KG1 (cell line): Measurements from ENCODE around the gene CISD3.

Source experiments
- DNase-seq: peaks from one replicate; lab custom pipeline; 2025; lab: John Stamatoyannopoulos, UW

Gene CISD3

DNA sequence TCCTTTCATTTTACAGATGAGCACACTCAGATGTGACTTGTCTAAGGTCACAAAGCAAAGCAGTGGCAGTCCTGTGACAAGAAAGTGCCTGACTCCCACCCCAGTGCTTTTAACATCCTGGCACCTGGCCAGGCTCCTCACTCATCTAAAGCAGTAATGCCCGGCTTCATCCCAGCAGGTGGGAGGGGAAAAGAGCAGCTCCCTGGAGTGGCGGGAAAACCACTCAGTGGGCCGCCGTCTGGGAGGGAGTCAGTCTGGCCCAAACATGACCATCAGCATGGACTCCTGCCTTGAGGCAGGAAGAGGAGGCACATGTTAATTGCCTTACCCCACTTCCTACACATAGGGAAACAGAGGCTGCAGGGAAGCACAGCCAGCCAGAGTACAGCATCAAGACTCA lies 15.4 kb downstream of the CISD3 start:
- DNase-seq, result no peak

DNA sequence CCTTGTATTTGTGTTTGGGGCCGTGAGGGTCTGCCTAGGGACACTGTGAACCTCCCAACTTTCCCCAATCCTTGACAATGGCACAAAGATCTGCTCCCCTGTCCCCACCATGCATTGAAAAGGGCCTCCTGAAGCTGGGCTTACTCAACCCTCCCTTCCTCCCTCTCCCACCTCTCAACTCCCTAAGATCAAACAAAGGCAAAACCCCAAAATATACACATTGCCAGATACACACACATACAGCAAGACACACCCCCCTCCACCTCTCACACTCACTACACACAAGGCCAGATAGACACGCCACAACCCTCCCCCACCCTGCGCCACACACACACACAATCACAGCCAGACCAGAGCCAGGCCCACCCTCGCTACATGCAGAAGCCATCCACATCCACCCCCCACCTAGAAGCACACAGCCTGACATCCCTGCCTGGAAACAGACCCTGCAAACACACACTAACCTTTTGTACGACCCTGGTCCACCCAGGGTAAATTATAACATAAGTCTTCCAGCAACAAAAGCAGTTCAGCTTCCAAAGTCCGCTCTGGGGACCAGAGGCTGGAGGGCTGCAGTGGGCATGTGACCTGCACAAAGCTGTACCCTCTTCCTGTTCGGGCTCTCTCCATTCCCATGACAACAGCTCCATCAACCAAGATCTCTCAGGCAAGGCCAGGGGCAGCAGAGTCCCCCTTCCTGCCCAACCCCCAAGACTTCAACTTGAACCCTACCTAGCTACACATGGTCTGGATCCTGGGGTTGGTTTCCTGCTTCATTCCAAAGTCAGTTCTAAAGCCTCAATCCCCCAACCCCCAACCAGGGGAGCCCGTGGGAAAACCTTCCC lies 16.1 kb downstream of the CISD3 start:
- DNase-seq, result no peak

DNA sequence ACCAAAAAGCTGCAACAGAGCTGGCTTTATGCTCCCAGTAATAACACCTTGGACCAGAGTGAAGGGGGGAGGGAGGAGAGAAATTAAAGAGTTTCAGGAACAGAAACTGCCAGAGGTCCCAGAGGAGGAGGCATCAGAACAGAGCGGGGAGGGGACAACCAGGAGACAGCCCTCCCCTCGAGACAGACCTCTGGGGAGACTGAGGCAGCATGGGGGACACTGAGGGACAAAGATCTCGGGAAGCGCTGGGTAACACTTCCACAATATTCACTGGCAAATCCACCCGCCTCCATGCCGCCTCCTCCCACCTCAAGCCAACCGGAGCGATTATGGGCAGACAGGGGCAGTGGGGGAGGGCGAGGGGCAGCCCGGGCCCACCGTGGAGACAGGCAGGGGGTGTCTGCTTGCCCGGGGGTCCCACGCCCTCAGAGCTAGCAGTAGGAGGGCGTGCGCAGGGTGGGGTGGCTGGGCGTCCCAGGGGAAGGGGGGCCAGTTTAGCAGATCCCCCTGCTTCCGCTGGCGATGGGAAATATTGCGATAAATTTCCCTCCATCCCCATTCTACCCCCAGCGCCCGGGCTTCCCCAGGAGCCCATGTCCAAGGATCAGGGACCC lies 16.8 kb downstream of the CISD3 start:
- no peak for DNase-seq

DNA sequence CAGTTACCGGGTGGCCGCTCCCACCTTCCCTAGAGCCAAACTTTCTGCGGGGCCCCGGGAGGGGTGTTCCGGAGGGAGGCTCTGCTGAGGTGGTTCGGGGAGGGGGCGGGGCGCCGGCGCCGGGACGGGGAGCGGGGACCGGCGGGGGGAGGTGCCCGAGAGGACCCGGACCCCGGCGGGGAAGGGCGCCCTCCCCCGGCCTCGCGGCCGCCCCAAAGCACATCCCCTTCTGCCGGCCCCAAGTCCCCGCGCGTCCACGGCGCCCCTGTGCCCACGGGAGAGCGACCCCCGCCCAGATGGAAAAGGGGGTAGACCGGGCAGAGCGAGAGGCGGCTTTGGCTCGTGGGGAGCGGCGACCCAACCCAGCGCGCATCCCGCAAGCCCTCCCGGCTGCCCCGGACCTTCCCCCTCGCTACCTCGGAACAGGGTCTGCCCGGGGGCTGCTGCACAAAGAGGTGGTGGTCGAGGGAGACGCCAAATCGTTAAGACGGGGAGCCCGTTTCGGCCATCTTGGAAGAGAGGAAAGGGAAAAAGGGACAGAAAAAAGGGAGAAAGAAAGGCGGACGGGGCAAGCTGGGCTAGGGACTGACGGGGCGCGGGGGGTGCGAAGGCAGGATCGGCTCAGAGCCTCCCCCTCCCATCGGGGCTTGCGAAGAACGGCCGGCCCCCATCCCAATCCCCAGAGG lies 17.5 kb downstream of the CISD3 start:
- DNase-seq, result no peak

DNA sequence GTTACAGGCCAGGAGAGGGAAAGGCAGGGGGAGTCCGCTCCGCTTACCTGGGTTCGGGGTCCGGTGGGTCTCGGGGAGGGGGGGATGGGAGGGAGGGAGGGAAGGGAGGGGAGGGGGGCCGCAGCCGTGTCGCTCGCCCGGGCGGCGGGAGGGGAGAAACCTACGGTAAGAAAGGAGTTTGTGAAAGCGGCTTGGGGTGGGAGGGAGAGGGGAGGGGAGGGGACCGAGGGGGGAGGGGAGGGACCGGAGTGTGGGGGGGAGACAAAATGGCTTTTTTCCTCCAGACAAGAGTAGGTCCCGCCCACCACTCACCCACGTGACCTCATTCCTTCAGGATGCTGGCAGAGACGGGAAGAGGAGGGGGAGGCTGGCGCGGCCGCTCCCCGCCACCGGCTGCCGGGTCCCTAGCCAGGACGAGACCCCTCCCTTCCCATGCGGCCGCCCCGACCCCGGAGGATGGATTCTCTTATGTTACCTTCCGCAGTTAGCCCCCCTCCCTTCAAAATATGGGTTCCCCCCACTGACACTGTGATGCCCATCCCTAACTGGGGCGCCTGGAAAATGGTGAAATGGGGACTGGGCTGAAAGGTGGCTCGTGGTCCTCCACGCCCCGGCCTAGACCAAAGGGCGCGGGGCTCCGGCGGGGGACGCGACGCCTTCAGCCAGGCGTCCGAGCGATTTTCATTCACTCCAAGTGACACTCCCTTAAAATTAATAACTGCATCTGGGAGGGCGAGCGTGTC lies 18.2 kb downstream of the CISD3 start, which contains the start of gene PCGF2:
PCGF2 (minus strand) TSS at position 188 of the 743 bp plus-strand sequence. CDS start 7,934 bp downstream, outside the sequence.
- no peak for DNase-seq

DNA sequence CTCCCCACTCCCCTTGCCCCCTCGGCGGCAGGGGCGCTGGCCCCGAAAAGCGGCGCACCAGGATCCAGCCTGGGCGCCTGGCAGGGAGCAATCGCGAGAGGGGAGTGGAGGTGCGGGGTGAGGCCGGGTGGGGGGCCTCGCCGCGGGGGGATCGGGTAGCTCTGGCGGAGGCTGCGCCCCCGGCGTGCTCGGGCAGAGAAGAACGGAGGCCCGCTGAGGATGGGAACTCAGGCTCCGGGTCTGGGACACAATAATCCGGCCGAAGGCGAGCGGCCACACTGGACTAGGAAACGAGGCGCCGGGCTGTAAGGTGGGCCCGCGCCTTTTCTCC lies 18.7 kb downstream of the CISD3 start:
- no peak for DNase-seq

DNA sequence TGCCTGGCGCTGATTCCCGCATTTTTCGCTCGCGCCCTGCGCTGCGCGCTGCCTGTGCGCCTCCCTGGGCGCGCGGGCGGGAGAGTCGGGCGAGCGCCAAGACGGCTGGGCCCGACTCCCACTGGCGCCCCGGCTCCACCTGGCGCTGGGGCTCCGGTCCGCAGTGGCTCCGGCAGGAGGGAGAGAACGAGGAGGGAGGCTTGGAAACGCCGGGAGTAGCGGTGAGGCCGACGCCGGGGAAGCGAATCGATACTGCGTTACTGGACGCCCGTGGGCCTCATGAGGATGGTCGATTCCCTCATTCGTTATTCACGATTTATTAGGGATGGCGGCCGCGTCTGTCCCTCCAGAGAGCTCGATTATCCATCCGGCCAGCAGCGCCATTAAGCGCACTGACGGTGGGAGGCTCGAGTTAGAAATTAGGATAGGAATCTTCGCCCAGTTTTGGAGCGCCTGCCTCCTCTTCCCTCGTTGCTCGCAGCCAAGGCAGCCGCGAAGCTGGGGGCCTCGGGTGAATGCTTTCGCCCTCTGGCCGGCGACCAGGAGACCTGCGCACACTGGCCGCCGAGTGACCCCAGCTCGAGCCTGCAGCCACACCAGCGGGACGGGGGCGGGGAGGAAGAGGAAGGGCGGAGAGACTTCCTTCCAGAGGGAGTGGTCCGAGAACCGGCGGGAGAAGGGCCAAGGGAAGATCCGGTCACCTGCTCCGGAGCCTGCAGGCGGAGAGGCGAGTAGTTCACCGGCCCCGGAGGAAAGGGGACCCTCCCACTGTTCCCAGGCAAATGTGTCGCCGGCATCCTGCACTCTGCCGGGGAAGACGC lies 19.3 kb downstream of the CISD3 start:
- no peak for DNase-seq

DNA sequence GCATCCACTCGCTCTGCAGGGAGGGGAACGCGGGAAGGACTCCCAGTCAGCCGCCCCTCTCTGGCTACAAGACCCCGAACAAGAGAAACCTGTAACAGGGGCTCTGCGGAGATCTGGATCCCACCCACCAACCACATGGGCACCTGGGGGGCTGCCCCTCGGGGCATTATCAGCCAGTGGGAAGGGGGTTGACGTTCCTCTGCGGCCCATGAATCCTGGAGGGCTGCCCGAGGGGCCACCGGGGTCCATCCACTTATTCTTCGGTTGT lies 19.8 kb downstream of the CISD3 start:
- no peak for DNase-seq

DNA sequence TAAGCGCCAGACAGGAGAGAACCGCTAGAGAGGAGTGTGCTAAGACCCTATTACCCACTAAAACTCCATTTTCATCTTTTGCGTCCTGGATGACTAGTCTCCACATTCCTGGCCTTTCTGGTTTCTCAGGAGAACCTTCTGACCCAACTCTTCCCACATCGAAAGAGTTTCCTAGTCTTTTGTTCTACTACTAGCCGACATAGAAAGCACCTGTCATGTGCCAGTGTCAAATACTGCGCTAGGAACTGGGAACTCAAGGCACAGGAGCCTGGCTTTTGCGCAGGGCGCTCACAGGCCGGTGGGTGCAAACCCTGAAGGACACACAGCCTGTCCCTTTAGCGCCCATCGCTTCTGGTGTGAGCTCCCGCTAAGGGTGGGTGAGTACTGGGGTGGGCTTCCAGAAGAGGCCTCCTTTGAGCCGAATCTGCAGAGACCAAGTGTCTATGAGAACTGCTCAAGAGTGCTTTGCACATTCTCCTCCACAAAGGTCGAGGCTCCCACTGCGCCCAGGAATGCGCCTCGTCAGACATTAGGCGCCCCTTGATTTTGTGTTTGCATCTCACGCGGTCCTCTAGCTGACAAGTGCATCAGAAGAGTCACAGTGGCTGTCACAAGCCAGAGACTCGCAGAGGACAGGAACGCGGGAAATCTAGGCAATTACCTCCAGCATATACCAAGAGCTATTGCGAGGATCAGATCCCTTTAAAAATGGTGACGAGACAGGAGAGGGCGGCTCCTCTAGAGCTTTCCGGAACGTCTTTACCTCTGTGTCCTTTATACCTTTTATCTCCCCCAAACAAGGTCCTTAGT lies 20.4 kb downstream of the CISD3 start:
- DNase-seq, result no peak

DNA sequence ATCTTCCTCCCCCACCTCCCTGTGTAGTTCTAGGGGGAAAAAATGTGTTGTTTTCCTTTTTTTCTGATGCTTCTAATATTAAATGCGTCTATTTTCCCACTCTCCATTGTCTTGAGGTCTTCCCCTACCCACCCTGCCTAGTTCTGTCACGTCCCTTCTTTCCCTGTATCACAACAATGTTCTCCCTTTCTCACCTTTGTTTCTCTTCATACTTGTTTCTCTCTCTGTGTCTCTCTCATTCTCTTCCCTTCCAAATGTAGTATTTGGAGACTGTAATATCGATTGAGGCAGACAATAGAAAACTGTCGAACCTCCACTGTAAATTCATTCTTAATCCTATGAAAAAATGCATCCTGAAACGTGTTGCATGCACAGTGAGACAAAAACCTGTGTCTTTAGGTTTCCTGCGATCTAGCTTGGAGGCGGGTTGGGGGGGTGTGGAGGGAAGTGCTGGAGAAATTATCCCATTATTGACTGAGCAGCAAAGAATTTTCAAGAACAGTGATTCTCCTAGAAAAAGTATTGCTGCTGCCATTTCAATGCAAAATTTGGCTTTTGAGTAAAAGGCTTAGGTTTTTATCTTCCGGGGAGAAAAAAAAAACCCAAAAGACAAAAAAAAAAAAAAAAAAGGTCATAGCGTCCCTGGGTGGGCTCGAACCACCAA lies 21.1 kb downstream of the CISD3 start:
- no peak for DNase-seq

DNA sequence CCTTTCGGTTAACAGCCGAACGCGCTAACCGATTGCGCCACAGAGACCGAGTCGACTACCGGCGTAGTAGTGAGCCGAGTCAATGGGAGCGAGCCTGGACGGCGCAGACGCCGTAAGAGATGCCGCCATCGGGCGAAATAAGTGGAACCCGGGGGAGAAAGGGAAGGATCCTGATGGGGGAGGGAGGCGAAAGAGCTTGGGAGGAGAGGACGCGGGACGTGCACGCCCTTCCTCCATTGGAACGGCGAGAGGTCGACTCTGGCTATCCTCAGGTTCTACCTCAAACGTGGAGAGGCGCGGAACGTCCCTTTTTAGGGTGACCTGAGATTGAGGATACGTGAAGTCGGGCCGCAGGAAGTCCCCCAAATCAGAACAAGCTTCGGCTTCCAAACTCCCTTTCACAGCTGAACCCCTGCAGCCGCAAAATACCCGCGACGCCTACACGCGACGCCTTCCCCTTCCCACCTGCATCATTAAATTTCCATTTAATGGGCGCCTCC lies 21.7 kb downstream of the CISD3 start:
- peak; percentile 84 for DNase-seq

DNA sequence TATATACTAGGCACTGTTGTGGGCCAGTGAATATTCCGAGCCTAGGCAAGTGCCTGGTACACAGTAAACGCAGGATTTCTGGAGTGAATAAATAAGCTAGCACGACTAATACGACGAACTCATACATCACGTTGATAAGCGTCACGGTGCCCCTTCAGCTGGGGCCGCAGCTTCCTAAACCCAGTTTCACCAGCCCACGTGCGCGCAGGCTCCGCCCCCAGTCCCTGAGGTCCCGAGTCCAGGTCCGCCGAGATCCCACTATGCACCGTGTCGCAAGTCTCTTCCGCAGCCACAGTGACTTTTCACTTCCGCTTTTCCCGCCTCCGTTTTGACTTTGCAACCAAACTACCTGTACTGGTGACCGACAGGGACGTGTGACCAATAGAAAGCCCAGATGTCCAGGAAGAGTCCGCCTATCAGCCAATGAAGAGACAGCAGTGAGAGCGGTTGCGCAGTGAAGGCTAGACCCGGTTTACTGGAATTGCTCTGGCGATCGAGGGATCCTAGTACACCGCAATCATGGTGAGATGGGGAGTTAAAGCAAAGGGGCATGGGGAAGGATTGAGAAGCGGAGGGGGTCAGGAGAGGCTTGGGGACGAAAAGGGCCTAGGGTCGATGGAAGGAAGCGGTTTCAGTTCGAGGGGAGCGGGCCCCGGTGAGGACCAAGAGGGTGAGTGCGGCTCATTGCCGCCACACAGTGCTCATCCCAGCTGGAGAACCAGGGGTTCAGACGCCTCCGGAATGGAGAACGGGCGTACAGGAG lies 22.3 kb downstream of the CISD3 start, which contains the start of gene PSMB3:
PSMB3 (plus strand) TSS at position 434 of the 763 bp plus-strand sequence; CDS start at position 520, 86 bp downstream.
- DNase-seq, result peak; percentile 97

DNA sequence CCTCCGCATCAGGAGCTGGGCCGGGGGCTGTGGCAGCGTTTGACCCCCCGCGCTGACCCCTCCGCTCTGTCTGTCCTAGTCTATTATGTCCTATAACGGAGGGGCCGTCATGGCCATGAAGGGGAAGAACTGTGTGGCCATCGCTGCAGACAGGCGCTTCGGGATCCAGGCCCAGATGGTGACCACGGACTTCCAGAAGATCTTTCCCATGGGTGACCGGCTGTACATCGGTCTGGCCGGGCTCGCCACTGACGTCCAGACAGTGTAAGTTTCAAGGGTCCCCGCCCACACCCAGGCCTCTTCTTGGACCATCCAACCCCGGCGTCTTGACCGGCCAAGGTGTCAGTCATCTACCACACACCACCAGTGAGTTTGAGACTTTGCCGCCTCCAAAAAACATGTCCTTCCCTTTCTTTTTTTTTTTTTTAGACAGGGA lies 22.9 kb downstream of the CISD3 start:
- DNase-seq, result no peak

DNA sequence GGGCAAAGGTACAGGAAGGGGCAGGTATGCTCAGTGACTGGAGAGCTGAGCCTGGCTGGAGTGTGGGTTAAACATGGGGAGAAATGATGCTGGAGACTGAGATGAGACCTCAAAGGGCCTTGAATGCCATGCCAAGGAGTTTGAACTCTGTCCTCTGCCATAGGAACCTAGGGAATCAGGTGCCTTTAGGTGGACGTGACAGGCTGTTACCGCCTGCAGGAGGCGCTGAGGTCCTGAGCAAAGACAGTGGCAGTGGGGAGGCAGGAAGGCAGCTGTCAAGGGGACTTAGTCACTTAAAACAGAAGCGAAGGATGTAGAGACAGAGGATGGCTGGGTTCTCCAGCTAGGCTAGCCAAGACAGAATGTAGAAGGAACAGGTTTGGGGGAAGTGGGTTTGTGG lies 31.5 kb downstream of the CISD3 start:
- no peak for DNase-seq

DNA sequence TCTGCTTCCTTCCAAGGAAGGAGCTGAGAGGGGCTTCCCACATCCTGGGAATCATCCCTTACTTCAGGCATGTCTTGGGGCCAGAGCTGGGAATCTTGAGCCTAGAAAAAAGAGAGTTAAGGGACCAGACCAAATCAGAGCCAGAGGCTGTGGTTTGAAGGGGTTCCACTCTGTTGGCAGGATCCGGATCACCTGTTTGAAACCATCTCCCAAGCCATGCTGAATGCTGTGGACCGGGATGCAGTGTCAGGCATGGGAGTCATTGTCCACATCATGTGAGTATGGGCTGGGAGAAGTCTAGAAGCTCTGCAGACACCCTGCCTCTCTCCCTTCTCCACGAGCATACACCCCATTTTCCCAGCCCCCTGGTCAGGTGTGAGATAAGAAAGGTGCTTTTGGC lies 32.1 kb downstream of the CISD3 start:
- no peak for DNase-seq

DNA sequence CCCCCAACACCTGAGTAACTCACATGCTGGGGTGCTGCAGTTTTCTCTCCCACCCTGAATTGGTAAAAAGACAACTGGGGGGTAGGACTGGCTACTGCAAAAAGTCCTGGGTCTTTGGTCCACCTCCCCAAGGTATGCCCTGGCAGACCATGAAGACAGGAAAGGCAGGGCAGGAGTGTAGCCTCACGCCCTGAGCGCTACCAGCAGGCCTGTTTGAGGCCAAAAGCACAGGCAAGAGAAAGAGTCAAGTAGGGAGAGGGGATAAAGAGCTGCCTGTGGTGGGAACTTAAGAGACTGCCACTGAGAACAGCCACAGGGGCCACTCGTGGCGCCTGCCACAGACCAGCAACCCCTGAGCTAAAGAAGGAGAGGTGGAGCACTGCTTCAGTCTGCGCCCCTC lies 36.2 kb downstream of the CISD3 start:
- DNase-seq, result no peak

DNA sequence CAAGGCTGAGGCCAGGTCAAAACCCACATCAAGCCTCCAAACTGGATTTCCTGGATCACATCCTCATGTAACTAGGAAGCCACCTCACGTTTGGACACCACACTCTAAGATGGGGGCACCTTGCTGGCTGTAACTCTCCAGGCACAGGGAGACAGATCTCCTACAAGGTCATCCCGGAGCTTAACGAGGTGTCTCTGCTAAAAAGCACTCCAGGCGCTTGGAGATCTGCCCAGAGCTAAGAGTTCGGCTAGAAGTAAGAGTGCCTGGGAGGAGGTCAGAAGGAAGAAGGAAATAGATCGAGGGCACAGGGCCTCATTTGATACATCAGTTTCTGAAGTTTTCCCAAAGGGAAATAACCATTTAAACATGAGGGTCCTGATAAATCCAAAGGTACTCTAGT lies 38.3 kb downstream of the CISD3 start:
- no peak for DNase-seq

DNA sequence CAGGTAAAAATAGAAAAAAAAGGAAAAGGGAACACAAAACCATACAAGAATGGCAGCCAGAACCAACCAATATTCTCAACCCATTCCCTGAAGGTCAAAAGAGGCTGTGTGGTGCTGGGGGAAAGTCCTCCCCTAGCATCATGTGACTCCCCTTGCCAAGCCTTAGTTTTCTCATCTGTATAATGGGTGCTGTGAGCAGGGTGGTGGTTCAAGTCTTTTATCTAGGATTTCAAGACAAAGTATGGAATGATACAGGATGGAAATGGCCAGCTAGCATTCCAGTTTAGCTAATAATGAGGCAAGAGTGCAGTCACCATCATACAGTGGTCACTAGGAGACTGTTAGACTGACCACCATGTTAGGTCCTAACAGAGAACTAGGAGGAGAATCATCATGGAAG lies 43.1 kb downstream of the CISD3 start:
- no peak for DNase-seq

DNA sequence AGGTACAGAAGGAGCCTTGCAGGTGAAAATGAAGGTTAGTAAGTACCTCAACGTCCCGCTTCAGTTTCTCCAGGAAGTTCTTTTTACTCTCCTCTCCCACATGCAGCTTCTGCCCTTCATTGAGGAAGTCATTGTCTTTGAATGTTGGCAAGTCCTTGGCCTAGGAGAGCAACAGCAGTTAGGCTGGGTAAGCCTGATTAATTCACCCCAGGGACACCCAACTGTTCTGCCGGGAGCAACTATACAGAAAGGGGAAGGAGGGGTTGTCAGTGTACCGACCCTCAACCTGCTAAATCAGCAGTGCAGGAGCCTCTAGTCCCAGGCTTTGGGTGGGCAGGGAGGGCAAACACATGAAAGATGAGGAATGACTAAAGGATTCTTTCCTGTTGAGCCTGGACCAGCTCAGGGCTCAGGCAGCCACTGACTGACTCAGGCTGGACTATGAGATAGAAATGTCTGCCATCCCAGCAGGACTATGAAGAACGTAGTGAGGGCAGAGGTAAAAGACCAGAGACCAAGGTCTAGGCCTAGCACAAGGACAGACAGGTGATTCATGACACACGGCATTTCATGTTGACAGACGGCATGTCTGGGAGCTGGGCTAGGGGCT lies 47.6 kb downstream of the CISD3 start:
- DNase-seq, result no peak
